AG09309 (cell line): Measurements from ENCODE around the gene USP46.

Experiments
- DNase-seq: peaks from one replicate; pipeline ENCODE4 v3.0.0-alpha.2; 2010; ENCODE audit warnings: low read depth
- H3K4me3 ChIP-seq: 2 replicates; pipeline ENCODE4 v1.5.1; 2011; ENCODE audit warnings: mild to moderate bottlenecking, low read depth, low read length, moderate library complexity; ENCODE audit not compliant: control insufficient read depth
- CTCF ChIP-seq: IDR thresholded peaks from 2 replicates; pipeline ENCODE4 v1.5.1; 2011; ENCODE audit warnings: mild to moderate bottlenecking, low read depth, low read length, inconsistent platforms; ENCODE audit not compliant: insufficient read depth, control insufficient read depth; ENCODE audit errors: missing control alignments

The USP46 gene

GRCh38 chr4:52659001-52659721, at the start of gene USP46:
USP46 (minus strand) TSS chr4:52659301; CDS start chr4:52659150, 151 bp downstream.
- TF ChIP-seq CTCF: no peak
- DNase-seq: no peak
- H3K4me3 ChIP-seq: peak within 1 kb of the TSS; percentile 69

GRCh38 chr4:52704661-52705060, 45.6 kb upstream of the USP46 start:
- H3K4me3 ChIP-seq: no peak overlapping the region
- TF ChIP-seq CTCF: no peak
- no peak for DNase-seq

- no peak overlapping the region for H3K4me3 ChIP-seq
- TF ChIP-seq CTCF: no peak
- DNase-seq: no peak
These were observed 45.0 kb upstream of the USP46 start for GRCh38 chr4:52704133-52704532.

GRCh38 chr4:52701207-52701606, 42.1 kb upstream of the USP46 start:
- H3K4me3 ChIP-seq: no peak overlapping the region
- no peak for DNase-seq
- no peak for TF ChIP-seq CTCF

GRCh38 chr4:52694936-52695335, 35.8 kb upstream of the USP46 start:
- DNase-seq: no peak
- TF ChIP-seq CTCF: no peak
- H3K4me3 ChIP-seq: no peak overlapping the region

- TF ChIP-seq CTCF: no peak
- no peak overlapping the region for H3K4me3 ChIP-seq
- DNase-seq: no peak
These were observed 34.4 kb upstream of the USP46 start for GRCh38 chr4:52693492-52693891.
